SKM-1 treated with dmso at 0.1 percent for 144 hours (cell line): ENCODE measurements around the gene COL13A1.

Experiments used
- DNase-seq: peaks from one replicate; lab custom pipeline; 2025; ENCODE audit not compliant: unreplicated experiment; lab: John Stamatoyannopoulos, UW

COL13A1 gene

DNA sequence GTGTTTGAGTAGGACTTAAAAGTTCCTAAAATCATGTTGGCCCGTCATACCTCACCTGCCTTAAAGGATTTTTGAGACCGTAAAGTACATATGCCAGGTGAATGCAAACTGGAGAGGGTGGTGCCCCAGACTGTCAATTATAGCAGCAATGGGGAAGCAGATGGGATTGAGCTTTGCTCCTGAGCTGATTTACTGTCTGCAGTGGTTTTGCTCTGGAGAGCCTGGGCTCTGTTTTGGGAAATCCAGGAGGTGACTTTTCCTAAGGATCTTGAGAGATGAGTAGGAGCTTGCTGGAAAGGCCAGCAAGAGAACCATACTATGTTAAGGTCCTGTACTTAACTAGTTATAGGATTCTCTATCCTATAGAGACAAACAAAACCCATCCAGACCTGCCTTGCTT is 43.0 kb downstream of the COL13A1 start:
- DNase-seq: no peak

DNA sequence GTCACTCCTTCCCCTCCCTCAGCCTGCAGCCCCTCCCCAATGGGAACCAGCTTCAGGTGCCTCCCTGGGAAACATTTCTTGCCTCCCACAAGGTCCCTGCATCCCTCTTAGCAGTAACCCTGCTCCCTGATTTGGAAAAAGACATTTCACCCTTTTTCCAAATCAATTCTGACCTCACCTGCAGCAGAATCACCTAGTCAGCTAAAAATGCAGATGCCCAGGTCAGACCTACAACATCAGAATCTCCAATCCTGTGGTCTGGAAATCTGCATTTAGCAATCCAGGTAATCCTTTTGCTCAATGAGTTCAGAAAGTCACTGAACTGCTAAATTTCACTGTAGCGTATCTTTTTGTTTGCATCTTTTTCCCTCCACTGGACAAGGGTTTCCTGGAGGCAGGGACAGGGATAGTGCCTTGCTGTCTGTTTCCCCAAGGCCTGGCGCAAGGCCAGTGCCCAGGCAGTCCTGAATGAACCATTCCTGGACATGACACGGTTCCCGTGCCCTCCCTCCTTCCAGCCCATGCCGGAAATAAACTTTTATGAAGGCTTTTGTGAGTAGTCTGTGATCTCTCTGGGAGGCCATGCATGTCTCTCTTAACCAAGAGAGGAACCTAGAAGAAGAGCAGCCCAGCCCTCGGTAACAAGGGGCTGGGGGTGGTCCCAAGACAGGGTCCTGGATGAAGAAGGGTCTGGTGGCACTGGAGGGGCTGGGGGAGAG is 44.0 kb downstream of the COL13A1 start:
- no peak for DNase-seq

DNA sequence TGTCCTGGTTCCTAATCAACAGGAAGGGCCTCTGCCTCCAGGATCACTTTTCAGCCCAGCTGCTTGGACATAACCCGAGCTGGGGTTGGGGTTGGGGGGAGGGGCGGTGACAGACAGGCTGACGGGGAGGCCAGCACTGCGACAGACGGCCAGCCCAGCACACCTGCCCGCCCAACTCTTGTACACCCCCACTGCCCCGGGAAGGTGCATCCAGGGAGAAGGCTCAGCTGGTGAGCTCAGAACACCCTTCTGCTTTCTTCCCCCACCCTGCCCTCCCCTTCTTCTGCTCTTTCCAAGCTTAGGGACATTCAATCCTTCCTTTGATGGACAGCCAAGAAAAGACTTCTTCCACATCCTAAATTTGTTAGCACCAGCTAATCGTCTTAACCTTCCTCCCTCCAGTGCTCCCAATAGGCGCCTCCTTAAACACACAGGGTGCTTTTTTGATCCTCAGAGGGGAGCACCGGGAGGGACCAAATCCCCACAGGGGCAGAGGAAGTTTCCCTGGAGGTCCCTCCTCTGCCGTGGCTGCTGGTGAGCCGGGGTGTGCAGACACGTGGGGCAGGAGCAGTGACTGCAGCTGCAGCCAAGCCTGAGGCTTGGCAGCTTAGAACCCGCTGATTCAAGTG is 44.7 kb downstream of the COL13A1 start:
- DNase-seq: no peak

DNA sequence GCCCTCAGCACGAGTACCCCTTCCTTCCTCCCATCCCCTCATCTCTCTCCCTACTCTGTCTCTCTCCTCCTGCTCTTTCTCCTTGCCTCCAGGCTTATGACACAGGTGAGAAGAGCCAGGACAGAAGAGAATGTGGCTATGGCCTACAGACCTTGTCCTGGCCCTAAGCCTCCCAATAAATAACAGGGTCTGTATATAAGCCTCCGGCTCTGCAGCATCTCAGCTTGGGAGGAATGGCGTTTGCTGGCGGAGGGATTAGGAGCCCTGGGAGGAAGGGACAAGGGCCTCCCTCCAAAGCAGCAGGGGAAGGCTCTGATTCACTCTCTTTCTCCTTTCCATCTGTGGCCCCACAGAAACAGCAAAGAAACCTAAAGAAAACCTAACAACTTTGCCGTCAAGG is 45.8 kb downstream of the COL13A1 start:
- no peak for DNase-seq

DNA sequence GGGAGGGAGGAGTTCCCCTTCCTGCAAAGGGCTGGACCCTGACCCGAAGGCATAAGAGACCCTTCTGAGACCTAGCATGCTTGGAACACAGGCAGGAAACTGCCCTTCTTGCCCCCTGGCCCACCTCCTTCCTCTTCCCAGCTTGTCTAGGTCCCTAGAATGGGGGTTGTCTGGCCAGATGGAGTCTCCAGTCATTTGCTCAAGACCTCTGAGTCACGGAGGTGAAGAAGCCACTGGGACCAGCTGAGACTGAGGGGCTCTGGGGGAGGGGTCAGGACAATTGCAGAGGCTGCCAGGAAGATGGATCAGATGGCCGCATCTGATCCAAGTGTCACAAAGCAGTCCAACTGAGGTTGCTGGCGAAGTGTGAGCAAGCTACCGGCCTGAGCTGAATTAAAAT is 46.2 kb downstream of the COL13A1 start:
- DNase-seq: no peak

DNA sequence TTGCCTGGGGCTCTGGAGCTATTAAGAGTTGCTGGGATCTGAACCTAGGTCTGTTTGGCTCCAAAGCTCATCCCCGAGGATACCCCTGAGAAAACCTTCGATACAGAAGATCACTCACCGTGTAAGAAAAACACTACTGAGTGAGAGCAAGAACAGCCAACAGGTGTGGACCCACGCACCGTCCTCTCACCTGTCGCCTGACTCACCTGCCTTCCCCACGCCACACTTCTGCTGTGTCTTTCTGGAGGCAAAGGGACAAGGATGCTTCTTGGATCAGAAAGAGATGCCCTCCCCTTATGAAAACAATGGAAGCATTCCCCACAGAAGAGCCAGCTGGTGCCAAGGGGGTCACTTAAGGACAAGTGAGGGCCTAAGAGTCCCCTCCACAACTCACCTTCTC is 46.7 kb downstream of the COL13A1 start:
- DNase-seq: no peak

DNA sequence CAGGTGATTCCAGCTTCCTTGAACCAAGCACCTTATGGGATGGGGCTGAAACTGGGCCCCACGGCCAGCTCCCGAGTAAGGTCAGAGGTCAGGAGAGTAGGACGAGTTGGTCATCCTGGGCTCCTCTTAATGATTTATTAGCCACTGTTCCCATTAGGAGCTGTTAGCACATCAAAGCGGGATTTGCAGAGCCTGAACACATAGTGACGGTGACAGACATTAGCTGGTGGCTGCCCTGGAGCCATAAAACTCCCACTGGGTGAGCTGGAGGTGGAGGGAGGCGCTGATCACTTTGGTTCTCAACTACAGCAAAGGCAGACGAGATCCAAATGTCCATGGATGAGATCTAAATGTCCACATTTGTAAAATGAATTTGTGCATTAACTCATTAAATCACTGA is 48.1 kb downstream of the COL13A1 start:
- DNase-seq: no peak

DNA sequence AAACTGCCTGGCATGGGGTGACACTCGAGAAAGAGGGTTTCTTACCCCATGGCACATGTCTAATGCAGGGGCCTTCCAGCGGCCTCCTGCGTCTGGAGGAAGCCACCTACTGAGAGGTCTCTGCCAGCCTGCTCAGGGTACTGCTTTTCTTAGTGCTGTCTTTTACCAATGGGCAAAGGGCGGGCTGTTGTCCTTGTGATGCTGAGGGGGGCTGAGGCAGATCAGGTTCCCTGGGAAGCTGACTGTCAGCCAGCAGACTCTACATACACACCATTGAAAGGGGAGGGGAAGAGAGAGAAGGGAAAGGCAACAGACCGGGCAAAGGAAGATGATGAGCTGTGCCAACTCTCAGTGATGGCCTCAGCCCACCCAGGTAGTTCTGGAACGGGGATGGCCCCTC is 48.7 kb downstream of the COL13A1 start:
- DNase-seq: no peak

DNA sequence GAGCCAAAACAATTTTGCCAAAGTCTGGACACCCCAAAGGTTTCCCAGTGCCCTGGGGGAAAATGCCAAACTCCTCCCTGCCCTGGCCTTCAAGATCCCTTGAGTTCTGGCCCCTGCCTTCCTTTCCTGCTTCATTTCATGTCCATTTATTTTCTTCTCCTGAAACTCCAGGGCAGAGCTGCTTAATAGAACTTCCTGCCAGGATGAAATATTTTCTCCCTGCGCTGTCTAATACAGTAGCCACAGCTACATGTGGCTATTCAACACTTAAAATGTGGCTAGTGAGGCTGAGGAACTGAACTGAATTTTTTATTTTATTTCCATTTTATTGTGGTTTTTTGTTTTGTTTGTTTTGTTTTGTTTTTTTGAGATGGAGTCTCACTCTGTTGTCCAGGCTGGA is 49.6 kb downstream of the COL13A1 start:
- no peak for DNase-seq

DNA sequence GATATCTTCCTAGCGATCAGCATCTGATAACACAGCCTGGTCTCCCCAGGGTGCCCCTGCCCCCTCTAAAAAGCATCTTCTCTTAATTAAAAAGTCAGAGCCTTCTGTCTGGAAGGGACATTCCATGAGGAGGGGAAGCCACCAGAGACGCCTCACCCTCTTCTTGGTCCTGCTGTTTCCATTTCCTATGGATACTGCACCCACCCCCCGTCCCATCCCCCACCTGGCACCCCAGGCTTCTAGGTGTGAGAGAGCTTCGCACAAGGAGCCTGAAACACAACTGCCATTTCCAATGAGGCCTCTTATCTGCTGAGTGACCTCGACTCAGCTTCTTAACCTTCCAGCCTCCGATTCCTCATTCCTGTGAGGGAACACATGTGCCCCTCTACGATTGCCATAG is 51.4 kb downstream of the COL13A1 start:
- DNase-seq: no peak

DNA sequence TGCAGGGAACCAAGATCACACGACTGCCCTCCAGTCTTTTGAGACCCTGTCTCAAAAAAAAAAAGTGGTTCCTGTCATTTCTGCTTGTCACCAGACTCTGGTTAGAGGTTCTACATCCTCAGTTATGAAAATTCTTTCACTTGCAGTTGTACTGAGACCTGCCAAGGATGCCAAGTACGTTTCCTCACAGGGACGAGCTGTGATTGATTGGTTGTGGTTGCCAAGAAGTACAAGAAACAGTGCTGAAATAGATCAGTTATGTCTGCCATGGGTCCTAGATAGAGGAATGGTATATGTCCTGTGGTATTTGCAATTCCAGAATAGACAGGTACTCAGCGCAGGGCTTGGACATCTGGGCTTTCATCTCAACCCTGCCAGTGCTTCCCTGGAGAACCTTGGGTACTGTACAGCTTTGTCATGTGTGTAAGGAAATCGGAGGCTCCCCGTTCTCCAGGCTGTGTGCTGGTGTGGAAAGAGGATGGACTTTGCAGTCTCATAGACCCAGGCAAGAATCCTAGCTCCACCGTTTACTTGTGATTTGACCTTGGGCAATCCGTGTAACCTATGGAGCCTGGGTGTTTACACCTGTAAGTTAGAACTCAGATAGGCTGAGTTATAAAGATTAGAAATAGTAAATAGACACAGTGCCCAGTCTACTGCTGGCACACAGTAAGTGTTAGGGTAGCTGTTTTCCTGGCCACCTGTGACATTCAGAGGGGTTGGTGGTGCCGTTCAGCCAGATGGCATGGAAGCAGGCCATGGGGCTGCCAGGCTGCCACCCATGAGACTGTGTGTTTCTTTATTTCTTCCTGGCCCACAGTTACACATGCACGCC is 53.0 kb downstream of the COL13A1 start:
- no peak for DNase-seq

DNA sequence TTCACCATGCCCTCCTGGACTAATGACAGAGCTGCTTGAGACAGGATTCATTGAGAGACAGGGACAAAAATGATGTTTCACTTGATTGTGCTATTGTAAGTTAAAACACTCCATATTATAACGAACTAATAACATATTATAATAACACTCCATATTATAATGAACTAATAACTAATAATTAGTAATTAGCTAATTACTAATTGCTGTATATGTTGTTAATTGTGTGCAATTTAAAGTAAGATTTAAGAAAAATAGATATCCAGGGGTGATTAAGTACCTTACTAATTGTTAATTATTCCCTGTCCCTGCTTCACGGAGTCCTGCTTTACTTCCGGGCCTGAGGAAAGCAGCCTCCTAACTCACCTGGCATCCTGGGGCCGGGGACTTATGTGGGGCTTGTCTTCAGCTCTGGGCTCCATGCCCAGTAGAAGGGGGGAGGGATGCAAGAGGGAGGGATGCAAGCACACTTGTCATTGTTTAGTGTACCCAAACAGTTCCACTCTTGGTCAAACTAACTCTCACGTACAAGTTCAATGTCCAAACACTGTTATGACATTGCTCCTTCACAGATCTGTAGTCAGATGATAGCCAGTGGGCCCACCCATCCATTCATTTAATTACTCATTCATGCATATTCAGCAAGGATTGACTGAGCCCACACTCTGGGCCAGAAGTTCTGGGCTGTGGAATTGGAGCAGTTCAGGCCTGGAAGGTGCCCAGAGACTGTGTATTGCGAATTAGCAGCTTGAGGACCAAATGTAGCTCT is 53.8 kb downstream of the COL13A1 start:
- DNase-seq: no peak

DNA sequence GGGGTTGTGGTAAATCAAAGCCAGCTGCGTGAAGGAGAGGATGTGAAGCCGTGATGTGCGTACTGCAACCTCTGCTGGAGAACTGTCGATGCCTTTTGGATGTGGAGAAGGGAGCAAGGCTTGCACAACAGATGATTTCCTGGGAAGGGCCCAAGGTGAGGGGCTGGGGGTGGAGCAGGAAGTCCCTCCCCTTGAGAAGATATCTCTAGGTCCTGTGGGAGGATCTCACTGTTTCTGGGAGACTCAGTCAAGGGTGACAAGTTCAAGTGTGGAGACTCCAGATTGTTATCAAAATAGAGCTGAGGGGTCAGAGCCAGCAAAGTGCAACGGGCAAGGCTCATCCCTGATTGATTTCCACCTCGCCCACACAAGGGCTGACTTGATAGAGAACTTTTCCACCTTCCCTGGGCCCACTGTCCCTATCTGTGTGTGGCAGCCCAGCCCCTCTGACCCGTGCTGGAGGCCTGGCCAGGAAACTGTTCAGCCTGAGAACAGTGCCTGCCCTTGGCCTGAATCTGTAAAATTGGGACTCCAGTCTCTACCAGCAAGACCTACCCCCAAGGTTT is 55.0 kb downstream of the COL13A1 start:
- DNase-seq: no peak

DNA sequence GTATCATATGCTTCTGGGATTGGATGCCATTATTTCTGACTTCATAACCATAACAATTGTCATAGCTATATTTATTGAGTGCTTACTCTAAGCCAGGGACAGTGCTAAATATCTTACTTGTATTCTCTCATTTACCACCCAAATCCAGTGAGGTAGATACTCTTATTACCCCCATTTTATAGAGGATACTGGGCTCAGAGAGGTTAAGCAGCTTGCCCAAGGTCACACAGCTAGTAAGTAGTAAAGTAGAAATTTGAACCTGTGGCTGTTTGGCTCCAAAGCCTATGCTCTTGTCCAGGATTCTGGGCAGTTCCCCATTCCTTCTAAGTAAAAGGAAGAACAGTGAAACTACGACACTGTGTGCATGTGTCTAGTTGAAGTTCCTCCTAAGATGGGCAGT is 56.5 kb downstream of the COL13A1 start:
- no peak for DNase-seq

DNA sequence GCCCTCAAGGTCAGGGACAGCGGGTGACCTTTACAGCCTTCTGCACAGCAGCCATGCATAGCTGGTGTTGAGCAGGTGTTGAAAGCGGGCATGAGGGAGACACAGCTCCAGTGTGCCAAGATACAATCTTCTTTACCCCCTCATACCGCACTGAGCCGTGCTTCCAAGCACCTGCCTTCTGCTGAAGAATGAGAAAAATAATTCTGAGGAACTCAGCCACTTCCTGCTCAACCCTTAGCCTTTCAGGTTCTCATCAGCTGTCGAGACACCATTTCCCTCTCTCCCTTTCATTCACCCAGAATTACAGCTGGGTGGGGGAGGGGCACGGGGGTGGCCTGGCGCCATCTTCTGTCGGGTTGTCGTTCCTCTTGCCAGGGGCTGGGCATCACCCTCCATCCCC is 58.6 kb downstream of the COL13A1 start:
- no peak for DNase-seq

DNA sequence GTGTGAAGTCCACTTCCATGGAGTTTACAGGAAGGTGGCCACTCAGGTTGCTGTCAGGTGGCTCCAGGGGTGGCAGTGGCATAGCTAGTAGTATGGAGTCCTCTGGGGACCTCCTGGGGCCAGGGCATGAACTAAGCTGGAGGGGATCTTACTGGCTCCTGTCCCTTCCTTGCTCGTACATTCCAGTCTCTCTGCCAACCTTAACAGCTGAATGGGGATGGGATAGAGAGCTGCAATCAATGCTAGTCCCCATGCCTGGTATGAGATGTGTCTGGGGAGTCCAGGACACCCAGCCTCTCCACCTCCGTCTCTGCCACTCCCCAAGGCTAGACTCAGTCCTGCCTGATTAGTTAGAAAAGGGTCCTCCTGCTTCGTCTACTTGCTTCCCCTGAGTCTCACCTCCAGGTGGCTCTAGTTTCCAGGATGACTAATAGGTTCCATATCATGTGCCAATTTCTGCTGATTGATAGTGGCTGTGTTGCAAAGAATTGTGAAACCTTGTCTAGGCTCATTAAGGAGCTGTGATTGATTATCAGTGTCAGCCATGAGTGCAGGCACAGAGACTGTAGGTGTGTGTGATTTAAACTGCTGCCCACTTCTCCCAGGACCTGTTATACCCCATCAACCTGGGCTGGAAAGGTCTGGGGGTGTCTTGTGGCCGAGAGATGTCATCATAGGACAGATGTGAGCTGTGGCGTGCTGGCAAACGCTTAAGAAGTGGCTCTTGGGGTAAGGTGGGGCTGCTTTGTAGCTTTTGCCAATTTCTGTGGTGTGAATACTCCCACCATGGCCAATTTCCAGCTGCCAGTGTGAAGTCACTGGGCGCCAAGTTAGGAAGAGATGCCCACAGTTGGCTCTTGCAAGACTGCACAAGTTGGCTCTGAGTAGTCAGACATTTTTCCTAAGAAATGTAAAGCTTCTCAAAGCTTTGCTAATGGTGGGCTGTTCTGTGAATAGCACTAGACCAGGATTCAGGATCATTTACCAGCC is 59.8 kb downstream of the COL13A1 start:
- peak; percentile 9 for DNase-seq

DNA sequence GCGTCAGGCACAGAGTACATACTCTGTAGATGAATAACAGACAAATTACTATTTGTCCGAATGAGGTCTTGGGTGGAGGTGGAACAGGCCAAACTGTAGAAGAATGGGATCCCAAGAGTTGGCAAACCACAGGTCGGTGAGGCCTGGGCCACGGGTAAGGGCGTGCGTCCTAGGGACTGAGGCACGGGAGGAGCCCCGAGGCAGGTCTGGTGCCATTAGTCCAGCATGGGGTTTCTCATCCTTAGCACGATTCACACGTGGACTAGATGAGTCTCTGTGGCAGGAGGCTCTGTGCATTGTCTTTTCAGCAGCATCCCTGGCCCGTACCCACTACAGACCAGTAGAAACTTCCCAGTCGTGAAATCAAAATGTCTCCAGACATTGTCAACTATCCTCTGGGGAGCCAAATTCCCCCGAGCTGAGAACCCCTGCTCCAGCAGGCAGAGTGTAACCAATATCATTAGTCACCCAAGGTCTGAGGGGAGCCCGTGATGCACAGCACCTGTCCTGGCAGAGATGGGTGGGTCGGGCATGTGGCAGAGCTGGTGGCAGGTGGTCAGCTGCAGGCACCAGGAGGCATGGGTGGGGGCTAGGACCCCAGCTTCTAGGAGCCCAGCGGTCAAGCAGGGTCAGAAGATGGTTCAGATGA is 61.3 kb downstream of the COL13A1 start:
- DNase-seq: no peak

DNA sequence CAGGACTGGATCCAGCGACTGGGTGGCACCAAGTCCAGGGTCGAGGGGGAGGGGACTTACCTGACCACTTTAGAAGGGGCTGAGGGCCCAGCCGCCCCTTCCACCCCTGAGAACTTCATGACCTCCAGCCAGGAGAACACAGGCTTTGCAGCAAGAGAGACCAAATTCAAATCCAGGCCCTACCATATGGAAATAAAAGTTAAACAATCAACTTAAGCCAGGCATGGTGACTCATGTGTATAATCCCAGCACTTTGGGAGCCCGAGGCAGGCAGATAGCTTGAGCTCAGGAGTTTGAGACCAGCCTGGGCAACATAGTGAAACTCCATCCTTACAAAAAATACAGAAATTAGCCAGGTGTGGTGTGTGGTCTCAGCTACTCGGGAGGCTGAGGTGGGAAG is 61.9 kb downstream of the COL13A1 start:
- no peak for DNase-seq

DNA sequence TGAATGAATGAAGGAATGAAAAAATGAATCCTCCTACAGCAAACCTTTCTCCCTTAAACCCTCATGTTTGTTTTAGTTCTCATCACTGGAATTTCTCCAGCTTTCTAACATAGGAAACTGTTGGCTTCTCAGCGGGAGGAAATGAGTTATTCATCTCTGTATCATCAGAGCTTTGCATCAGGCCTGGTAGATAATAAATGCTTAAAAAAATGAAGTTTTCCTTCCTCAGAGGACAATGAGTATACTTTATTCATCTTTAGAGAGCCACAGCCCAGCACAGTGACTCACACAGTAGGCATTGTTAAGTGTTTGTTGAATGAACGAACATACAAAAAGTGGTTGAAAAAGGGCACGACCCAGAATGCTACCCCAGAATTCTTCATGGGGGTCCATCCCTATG is 62.6 kb downstream of the COL13A1 start:
- DNase-seq: no peak
